ENCODE results near the gene RYR2. TPM values are rescaled to one million over a fixed set of nuclear protein-coding genes. Genes with fewer than 3 reads are reported as not detected.

Gene RYR2
- polyA plus RNA-seq, 1 of the 3 experiments (the other 2 are of a cell fraction): under 0.01 TPM

DNA sequence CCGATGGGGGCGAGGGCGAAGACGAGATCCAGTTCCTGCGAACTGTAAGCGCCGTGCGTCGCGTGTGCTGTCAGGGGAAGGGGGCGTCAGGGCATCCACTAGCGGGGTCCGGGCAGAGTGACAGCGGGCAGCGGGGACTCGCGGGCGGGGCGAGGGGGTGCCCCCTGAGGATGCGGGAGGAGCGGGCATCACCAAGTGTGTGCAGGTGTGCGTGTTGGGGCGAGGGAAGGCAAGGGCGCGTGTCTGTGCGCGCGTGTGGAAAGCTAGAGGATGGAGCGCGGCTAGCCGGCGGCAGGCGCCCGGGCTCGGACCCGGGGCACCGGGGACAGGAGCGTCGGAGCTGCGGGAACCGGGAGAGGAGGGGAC, 525 bp downstream of the RYR2 start (continued):
- TF ChIP-seq, protein P1, sequence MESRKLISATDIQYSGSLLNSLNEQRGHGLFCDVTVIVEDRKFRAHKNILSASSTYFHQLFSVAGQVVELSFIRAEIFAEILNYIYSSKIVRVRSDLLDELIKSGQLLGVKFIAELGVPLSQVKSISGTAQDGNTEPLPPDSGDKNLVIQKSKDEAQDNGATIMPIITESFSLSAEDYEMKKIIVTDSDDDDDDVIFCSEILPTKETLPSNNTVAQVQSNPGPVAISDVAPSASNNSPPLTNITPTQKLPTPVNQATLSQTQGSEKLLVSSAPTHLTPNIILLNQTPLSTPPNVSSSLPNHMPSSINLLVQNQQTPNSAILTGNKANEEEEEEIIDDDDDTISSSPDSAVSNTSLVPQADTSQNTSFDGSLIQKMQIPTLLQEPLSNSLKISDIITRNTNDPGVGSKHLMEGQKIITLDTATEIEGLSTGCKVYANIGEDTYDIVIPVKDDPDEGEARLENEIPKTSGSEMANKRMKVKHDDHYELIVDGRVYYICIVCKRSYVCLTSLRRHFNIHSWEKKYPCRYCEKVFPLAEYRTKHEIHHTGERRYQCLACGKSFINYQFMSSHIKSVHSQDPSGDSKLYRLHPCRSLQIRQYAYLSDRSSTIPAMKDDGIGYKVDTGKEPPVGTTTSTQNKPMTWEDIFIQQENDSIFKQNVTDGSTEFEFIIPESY (IDR thresholded peaks at IDR 0.05; ENCODE audit: borderline replicate concordance, low read depth): no peak
- TF ChIP-seq SMC3 (IDR thresholded peaks at IDR 0.05; ENCODE audit: low read depth, low read length) (no peak), NFIC (IDR thresholded peaks at IDR 0.05; ENCODE audit: borderline replicate concordance) (no peak)

DNA sequence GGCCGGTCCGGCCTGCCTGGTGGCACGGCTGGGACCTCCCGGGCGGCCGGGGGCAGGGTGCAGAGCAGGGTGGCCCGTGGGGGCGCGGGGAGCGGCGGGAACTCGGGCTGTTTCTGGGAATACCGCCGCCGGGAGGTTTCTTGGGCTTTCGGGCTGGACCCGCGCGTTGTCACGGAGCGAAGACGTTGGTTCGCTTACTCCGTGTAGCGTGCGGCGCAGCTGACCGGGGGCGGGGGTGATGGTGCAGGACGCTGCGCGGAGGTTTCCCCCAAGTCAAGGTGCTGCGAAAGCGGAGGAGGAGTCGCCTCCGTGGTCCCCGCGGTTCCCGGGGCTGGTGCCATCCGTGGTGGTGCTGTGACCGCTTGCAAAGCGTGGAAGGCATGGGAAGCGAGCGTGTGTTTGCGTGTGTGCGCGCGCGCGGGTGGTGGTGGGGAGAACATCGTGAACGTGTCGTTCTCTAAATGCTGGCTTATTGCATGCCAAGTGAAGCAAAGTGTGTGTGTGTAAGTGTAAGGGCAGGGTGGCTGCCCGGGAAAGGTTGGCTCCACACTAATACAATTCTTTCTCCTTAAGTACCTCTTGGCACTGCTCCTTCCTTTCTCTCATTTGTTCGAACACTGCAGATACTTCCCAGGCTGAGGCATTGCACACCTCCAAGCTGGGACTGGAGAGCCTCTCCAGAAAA, 1.1 kb downstream of the RYR2 start:
- 8% methylated on average over 34 of the region's 55 CpGs for WGBS (ENCODE audit: low lambda C conversion rate)
- no peak overlapping the region for H2AFZ ChIP-seq (ENCODE audit: low read depth)
- peak overlapping the region in 1 of 2 experiments; percentile 50; a peak in 2 of 4 replicates for H3K4me3 ChIP-seq (ENCODE audit: low read depth in 2 of 2, low read length in 1 of 2)
- peaks cover 0 to 7% of the 10 kb centered on the region in 2 experiments; a peak in 2 of 4 replicates for H3K4me1 ChIP-seq (ENCODE audit: control insufficient read depth in 1 of 2, insufficient read depth in 2 of 2, low read depth in 1 of 2, low read length in 1 of 2)
- TF ChIP-seq FOSL2 (IDR thresholded peaks at IDR 0.05; ENCODE audit: borderline replicate concordance, low read depth) (no peak), JUND (IDR thresholded peaks at IDR 0.05) (no peak), NRF1 (IDR thresholded peaks at IDR 0.05; ENCODE audit: low read depth, low read length) (no peak), MAX (IDR thresholded peaks at IDR 0.05; ENCODE audit: low read depth) (no peak), RXRA (IDR thresholded peaks at IDR 0.05; ENCODE audit: borderline replicate concordance, low read depth) (no peak), USF2 (IDR thresholded peaks at IDR 0.05; ENCODE audit: borderline replicate concordance, low read depth, low read length) (no peak), GATA2 (CRISPR knock-in tag; IDR thresholded peaks at IDR 0.05) (no peak), TEAD4 (IDR thresholded peaks at IDR 0.05; ENCODE audit: borderline replicate concordance, insufficient read depth) (no peak), RAD21 (IDR thresholded peaks at IDR 0.05; ENCODE audit: low read length) (no peak), EP300 (IDR thresholded peaks at IDR 0.05; ENCODE audit: borderline replicate concordance in 1 of 2, low read depth in 1 of 2, low read length in 1 of 2) (no peak), MXI1 (IDR thresholded peaks at IDR 0.05; ENCODE audit: low read depth, low read length) (no peak), ELF1 (IDR thresholded peaks at IDR 0.05) (no peak), NFIC (IDR thresholded peaks at IDR 0.05; ENCODE audit: borderline replicate concordance) (no peak), RFX5 (IDR thresholded peaks at IDR 0.05; ENCODE audit: low read length) (no peak), USF1 (IDR thresholded peaks at IDR 0.05; ENCODE audit: borderline replicate concordance, low read depth) (no peak), FOXM1 (IDR thresholded peaks at IDR 0.05; ENCODE audit: low read depth) (no peak)
- TF ChIP-seq, protein P2, sequence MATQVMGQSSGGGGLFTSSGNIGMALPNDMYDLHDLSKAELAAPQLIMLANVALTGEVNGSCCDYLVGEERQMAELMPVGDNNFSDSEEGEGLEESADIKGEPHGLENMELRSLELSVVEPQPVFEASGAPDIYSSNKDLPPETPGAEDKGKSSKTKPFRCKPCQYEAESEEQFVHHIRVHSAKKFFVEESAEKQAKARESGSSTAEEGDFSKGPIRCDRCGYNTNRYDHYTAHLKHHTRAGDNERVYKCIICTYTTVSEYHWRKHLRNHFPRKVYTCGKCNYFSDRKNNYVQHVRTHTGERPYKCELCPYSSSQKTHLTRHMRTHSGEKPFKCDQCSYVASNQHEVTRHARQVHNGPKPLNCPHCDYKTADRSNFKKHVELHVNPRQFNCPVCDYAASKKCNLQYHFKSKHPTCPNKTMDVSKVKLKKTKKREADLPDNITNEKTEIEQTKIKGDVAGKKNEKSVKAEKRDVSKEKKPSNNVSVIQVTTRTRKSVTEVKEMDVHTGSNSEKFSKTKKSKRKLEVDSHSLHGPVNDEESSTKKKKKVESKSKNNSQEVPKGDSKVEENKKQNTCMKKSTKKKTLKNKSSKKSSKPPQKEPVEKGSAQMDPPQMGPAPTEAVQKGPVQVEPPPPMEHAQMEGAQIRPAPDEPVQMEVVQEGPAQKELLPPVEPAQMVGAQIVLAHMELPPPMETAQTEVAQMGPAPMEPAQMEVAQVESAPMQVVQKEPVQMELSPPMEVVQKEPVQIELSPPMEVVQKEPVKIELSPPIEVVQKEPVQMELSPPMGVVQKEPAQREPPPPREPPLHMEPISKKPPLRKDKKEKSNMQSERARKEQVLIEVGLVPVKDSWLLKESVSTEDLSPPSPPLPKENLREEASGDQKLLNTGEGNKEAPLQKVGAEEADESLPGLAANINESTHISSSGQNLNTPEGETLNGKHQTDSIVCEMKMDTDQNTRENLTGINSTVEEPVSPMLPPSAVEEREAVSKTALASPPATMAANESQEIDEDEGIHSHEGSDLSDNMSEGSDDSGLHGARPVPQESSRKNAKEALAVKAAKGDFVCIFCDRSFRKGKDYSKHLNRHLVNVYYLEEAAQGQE (IDR thresholded peaks at IDR 0.05; ENCODE audit: low read depth, low read length): no peak
- no peak overlapping the region for H3K27ac ChIP-seq (ENCODE audit: low read depth in 2 of 2, low read length in 1 of 2)
- H3K9ac ChIP-seq: no peak overlapping the region
- no peaks in the 10 kb centered on the region for H3K79me2 ChIP-seq (ENCODE audit: insufficient read depth)
- no peaks in the 10 kb centered on the region for H4K20me1 ChIP-seq (ENCODE audit: insufficient read depth)
- ChIA-PET POLR2A (interaction anchor here (1.6 kb wide), 1 partner anchor 136 kb away, joined by 4 read pairs; no protein-coding TSS in a partner anchor), CTCF (interaction anchor here (0.6 to 6.5 kb wide), 23 partner anchors 10 to 525 kb away, joined by 3 to 72 read pairs (median 5); partner anchors contain the start of gene MTR)
- no peaks in the 10 kb centered on the region for H3K27me3 ChIP-seq (ENCODE audit: insufficient read depth)
- H3K36me3 ChIP-seq (replicated peaks in 1 of 2; ENCODE audit: control insufficient read depth in 1 of 2, insufficient read depth in 2 of 2, low read length in 1 of 2): no peaks in the 10 kb centered on the region
- peak; percentile 62 for DNase-seq
- H3K9me2 ChIP-seq: no peaks in the 10 kb centered on the region
- H3K4me2 ChIP-seq: no peak overlapping the region
- no peaks in the 10 kb centered on the region for H3K9me3 ChIP-seq
- H3F3A ChIP-seq (replicated peaks; ENCODE audit: insufficient read depth): no peaks in the 10 kb centered on the region

Data from SK-N-SH (cell line).